ENCODE results near the gene MAP7D2.

Gene MAP7D2

DNA sequence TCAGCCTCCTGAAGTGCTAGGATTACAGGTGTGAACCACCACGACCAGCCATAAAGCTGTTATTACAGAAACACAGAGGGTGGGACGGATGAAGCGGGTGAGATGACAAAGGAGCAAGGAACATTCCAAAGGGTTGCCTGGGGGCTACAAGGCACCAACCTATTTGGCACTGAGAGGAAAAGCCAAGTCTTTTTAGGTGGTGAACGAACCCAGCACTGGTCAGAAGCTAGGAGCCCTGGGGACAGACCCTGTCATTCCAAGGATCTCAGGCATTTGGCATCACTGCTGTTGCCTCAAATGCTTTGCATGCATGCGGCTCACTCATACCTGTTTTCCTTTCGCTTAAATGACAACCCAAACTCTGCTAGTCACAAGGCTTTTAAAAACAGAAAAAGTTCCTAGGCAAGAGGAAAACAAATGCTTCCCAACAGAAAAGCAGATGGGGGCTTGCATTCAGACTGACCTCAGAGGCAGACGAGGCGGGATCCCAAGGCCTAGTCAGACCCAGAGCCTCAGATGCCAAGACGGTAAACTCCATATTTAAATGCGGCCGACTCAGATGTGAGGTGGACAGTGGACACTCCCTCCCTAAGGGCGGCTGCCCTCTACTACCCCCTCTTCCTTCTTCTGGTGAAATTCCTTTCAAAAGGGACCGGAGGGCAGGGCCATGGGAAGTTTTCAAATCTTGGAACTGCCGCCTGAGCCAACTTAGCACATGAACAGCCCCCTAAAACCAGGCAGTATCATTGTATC lies 4.5 kb downstream of the MAP7D2 start:
- DNase-seq (ENCODE audit: low read depth in 2 of 2): no peak

DNA sequence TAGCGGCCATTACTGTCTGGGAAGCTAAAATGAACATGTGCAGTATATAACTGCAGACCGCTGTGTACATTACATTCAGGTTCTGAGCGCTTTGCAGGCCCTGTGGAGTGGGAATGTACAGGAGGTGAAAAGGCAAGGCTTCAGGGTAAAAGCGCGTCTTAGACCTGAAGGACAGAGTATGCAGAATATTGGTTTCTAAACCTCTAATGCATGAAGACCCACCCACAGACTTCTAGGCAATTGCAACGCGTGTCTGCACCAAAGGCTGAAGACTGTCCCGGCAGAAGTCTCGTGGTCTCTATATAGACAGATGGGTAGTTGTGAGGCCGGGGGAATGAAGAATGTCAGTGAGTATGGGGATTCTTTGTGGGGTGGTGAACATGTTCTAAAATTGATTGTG lies 5.4 kb downstream of the MAP7D2 start:
- DNase-seq (ENCODE audit: low read depth in 2 of 2): no peak

DNA sequence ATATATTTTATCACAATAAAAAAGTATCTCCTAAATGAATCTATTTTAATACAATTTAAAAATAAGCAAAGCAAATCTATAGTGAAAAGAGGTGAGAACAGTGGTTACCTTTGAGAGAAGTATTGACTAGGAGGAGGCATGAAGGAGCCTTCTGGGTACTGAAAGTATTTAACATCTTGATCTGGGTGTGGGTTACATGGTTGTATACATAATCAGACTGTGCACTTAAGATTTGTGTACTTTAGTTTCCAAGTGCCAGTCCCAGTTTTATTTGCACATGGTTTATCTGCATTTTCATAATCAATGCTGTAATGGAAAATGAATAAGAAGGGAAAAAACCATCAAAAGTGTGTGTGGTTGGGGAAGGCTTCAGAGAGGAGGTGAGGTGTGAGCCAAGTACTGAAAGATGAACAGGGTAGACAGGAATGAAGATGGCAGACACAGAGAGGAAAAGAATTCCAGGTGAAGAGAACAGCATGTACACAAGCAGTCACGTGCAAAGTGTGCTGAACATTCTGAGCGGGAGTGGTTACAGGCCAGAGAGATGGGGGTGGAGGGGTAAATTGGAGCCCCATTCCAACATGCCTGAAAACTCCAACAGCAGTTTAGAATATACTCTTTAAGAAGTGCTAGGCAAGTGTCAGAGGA lies 14.6 kb downstream of the MAP7D2 start:
- DNase-seq (ENCODE audit: low read depth in 2 of 2): no peak

DNA sequence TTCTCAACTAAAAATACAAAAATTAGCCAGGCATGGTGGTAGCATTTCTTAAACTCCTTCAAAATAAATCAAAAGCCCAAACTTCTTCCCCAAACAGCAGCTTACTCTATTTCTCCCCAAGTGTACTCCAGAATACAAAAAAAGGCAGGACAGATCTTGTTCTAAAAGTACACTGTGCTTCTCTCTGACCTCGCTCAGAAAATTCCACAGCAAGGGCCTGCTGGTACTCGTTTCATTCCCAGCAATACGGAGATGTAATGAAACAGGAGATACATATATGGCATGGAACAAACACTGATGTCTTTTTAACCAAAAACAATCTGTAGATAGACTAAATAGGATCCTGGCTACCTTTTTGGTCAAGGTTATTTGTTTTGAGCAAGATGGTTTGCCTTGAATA lies 25.2 kb downstream of the MAP7D2 start:
- no peak for DNase-seq (ENCODE audit: low read depth in 2 of 2)

DNA sequence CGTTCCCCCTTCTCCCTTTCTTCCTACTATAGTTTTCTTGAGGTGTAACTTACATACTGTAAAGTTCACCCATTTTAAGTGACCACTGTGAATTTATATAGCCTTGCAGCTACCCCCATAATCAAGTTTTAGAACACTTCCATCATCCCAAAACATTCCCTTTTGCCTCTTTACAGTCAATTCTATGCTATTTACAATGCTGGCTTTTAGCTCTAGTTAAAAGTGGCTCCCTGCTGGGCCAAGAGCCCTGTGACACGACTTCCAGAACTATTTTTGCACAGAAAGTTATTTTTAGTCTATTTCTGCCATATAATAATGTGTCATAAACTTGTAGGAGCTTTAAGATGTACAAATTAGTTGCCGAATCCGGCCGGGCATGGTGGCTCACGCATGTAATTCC lies 26.9 kb downstream of the MAP7D2 start:
- DNase-seq (ENCODE audit: low read depth in 2 of 2): no peak

DNA sequence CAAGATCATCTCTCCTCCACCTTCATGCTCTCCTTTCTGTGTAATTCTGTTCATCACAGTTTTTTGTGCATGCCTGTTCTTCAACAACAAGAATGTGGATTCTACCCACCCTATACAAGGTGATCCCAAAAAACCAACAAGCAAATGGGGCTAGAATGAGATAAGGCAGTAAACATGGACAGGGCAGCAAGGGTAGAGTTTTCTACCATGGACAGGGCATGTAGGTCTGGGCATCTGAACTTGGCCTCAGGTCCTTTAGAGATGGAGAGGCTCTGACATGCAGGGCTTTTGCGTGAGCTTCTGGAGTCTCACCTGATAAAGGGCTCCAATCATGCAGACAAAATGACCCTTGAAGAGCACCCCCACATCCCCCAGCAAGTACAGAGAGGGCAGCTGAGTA lies 36.4 kb downstream of the MAP7D2 start:
- DNase-seq (ENCODE audit: low read depth in 2 of 2): no peak

DNA sequence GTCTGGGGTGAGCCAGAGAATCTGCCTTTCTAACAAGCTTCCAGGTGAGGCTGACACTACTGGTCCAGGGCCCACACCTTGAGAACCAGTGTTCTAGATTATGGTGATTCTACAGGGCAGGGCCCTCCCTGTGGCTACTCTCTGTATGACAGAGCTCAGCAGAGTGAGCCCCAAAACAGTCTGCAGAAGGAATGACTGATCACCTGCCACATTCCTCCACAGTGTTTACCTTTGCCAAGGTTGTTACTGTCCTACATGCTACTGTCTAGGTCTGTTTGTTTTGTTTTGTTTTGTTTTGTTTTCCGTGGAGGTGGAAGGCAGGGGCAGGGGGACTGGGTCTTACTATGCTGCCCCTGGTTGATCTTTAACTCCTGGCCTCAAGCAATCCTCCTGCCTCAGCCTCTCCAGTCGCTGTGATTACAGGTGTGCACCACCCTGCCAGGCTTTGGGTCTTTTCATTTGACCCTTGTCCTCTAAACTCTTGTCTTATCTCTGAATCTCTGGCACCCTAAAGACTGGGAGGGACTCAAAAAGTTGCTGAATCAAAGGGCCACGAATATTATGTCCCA lies 45.1 kb downstream of the MAP7D2 start:
- DNase-seq (ENCODE audit: low read depth in 2 of 2): no peak

DNA sequence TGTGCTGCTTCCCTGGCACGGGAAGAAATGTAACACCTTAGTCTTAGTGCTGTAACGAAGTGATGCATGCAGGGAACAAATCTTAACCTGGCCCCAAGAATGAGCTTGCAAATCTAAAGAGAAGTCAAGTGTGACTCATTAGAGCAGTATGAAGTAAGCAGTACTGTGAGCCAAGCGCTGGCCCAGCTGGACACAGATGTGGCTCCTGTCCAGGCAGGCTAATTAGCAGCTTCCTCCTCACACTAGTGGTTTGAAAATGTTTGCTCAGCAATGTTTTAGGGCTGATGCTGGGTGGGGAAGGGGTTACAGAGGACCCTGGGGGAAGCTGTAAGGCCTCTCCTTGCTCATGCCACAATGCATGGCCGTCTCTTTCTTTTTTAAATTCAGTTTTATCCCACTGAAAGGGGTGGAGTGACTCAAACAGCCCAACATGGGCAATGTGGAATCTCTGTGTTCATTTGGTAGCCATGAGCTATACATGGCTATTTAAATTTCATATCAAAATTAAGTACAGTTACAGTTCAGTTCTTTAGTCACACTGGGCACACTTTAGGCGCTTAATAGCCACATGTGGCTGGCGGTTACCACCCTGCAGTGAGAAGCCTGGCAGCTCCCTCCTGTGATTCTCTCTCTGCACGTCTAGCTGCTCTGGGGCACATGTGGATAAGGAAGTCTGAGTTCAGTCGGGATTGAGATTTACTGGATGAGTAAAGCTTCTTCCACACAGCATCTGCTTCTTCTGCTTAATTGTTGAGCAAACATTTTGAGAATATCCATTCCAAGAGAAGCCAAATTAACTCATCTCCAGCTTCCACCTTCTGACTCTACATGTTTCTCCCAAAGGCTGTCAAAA lies 48.8 kb downstream of the MAP7D2 start:
- DNase-seq (ENCODE audit: low read depth in 2 of 2): no peak

DNA sequence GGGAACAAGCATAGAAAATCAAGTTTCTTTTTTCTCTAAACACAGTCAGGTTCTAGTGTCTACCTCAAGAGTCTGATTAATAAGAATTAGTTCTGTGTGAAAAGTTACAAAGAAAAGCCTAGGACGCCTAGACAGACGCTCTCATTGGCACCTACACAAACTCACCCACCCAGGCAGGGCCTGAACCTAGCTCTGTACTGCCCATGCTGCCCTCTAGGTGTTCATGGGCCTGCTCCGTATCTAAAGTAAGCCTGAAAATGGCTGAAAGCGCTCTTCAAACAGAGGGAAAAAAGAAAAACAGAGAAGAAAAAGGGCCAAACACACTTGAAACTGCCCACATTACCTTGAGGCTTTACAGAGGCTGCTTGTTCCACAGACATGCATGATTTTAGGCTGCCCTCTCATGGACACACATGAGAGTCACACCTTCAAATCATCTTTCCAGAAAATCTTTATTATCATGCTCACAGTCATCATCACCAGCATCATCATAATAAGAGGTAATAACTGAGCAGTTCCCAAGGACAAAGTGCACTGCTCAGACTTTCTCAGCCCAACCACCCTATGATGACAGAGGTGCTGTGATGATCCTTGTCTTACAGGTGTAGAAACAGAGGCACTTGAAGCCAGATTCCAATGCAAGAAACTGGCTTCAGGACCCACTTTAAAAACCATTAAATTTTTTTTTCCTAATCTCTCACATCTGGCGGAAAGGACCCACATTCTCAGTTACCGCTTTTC lies 49.6 kb downstream of the MAP7D2 start:
- no peak for DNase-seq (ENCODE audit: low read depth in 2 of 2)

DNA sequence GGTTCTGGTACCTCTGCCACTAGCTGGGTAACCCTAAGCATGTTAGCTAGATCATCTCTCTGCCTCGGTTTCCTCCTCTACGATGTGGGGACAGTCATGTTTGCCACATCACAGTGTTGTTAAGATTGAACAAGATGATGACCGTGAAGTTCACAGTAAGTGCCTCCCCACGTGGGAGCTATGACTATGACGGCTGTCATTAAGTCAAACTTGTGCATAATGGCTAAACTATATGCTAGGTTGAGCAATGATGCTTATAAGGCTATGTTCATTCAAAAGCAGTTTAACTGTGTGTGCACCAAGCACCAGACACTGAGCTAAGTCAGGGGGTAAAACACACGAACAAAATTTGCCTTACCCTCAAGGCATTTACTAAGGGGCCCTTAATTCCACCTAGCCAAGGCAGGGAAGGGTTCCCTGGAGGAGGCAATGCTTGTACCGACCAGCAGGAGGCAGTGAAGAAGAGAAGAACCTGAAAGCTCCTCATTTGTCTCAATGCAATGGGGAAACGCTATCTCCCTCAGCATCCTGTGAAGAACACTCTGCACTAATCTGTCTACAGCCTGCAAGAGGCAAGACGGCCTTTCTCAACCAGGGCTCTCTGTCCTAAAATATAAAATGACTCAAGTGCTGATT lies 52.9 kb downstream of the MAP7D2 start:
- no peak for DNase-seq (ENCODE audit: low read depth in 2 of 2)

DNA sequence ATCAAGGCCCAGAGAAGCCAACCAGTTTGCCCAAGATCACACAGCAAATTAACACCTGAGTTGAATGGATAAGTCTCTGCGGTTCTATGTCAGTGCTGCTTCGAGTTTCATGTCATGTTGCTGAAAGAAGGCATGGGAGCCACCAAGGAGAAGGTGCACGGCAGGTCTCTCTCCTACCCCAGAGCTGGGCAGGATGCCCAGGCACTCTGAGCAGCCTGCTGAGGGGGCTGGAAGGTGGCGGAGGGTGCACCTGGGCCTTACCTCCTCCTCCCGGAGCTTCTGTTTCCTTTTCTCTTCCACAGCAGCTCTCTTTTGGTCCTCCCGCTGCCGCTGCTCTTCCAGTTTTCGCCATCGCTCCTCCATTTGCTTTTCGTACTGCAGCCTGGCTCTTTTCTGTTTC lies 53.6 kb downstream of the MAP7D2 start:
- no peak for DNase-seq (ENCODE audit: low read depth in 2 of 2)

DNA sequence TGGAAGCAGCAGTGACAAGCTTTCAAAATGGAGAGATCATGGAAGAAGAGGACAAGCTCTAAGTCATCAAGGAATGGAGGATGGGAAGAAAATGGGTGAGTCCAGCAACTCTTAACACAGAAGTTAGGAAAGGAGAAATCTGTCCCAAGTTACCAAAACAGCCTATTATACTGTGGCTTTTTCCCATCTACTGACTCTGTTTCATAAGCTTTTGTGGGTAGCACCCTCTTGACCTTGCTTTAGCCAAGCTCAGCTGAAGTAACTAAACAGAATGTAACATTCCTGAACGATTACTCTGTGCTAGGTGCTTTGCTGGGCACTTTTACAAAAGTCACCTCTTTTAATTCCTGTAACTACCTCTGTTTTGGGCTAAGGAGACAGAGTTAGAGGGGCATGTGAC lies 54.9 kb downstream of the MAP7D2 start:
- no peak for DNase-seq (ENCODE audit: low read depth in 2 of 2)

DNA sequence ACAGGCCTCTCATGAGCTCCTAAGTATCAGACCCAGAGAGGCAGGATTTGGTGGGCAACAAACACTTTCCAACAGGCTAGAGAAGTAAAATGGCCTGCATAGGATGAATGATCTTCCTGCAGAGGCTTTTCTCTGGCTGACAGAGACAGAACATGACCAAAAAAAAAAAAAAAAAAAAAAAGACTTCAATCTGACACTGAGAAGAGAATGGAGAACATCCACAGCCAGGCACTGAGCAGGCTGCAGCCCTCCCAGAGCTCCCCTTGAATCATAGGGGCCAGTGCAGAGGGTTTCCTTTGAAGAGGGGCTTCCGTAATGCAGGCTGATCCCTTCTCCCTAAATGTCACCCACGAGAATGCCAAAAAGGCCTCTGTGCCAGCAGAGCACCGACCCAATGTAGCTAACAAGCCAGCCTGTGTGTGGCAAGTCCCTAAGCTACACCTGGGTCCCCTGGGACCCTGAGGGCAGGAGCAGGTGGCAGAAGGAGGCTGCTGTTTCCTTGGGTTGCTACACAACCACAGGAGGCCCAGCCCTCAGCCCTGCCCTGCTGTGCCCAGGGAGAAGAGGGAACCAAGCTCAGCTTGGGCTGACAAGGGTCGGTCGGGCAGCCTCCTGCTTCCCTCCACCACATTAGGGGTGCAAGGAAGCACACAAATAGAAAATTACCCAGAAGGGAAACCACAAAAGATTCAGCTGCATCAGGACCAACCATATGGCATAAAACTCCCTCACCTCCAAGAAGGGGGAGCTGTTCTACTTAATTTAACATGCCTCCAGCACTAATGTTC lies 55.6 kb downstream of the MAP7D2 start:
- DNase-seq (ENCODE audit: low read depth in 2 of 2): no peak

DNA sequence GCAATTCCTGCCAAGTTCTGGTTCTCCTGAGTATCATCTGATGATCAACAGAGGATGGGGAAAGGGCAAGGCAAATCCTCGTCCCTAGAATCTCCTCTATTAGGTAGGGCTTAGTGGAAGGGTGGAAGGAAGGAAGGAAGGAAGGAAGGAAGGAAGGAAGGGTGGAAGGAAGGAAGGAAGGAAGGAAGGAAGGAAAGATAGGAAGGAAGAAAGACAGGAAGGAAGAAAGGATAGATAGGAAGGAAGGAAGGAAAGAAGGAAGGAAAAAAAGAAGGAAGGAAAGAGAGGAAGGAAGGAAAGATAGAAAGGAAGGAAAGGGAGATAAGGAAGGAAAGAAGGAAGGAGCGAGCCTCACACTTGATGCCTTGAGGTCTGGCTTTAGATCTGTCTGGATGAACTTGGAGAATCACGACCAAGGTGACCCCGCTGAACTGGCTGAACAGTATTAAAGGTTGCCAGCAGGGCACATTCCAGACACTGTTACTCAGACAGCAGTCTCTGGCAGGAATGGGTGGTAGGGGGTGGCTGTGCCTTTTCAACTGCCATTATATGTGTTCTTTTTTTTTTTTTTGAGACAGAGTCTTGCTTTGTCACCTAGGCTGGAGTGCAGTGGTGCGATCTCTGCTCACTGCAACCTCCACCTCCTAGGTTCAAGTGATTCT lies 57.1 kb downstream of the MAP7D2 start:
- no peak for DNase-seq (ENCODE audit: low read depth in 2 of 2)

DNA sequence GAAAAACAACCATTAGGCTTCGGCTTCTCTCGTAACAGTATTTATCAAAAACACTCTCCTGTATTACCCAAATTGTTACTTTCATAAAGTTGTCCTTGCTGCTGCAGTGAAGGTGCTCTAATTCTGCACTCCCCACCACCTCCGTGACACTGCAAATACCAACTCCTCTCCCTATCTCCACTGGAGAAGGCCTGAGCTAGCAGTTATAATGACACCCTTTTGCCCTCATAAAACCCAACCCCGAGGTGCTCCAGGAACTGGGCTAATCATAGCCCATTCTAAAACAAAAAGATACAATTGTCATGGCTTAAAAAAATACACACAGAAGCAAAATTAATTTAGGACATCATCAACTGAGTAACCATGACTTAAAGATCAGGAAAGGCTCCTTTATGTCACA lies 59.2 kb downstream of the MAP7D2 start:
- no peak for DNase-seq (ENCODE audit: low read depth in 2 of 2)

DNA sequence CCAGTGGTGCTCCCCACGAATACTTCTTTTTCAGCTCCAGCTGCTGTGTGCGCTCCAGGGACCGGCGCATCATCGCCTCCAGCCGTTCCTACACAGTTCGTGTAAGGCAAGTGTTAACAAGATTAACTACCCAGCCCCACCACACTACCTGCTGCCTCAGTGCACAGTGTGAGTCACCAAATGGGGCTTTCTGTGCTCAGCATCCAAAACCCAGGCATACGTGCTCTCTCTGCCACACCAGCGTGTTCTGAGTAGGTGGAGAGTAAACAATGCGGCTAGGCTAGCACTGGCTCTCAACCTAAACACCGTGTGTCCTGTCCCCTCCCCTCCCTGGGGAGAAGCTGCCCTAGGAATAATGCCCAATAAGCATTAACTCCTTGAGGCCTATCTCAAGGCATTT lies 60.0 kb downstream of the MAP7D2 start:
- no peak for DNase-seq (ENCODE audit: low read depth in 2 of 2)

DNA sequence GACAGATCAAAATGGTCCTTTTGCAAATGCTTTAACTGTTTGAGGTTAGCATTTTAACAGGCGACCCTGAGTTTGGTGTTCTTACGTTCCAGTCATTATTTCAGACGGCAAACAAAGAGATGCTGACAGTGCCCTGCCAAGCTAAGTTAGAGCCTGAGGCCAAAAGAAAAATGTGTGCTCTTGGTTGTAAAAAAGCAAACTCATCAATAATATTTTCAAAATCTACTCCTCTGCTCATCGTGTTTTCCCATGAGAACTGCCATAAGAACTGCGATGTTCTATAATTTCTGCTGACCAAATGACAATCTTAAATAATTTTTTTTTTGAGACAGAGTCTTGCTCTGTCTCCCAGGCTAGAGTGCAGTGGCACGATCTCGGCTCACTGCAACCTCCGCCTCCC lies 63.2 kb downstream of the MAP7D2 start:
- no peak for DNase-seq (ENCODE audit: low read depth in 2 of 2)

DNA sequence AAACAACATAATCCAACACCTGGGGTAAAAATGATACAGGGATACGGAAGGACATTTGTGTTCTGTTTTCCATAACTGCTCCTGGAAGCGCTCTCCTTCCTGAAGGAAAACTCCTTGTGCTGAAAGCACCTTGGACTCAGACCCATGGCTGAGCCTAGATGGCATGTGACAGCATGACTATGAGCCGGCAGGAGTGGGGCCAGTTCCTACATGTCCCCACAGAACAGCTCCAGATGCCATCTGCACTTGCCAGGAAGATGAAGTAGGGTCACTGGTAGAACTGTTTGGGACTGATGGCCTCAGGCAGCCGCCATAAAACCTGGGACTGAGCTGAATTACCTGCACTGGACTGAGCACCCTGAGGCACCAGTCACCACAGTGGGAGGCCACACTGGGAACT lies 69.8 kb downstream of the MAP7D2 start:
- no peak for DNase-seq (ENCODE audit: low read depth in 2 of 2)

DNA sequence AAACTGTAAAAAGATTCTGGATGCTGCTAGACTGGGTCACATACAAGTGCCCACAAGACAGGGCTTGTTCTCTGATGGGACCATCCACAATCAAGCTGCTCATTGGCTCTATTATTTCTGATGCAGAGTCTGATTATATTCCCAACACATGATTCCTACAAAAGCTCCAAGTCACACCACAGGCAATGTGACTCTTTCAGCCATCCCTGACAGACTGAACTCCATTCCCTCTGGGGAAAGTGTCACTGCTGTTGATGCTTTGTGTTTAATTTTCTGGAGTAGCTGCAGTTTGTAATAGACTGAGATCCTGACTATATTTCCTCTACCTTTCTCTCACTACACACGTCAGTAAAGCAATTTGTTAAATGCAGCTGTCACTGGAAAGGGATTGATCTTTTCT lies 70.5 kb downstream of the MAP7D2 start:
- no peak for DNase-seq (ENCODE audit: low read depth in 2 of 2)

DNA sequence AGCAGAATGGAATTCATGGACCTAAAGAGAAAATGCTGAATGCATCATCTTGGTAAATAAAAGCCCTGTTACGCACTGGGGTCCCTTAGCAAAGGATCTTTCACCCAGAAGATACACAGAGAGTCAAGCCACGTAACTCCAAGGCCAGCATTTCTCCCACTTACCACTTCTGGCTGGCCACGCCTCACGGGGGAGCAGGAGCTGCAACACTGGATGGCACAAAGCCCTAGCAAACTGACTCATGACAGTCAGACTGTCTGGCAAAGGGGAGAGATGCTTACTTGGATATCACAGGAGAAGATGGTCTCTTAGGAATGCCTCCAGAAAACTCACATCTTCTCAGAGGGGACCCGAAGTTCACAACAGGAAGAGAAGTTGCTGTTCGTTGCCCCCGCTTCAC lies 74.5 kb downstream of the MAP7D2 start:
- DNase-seq (ENCODE audit: low read depth in 2 of 2): no peak
